Lower leg skin (tissue), 4 donors: ENCODE measurements around the gene ZFHX3. TPM values are rescaled to one million over a fixed set of nuclear protein-coding genes. Genes with fewer than 3 reads are reported as not detected.

Experiments
- DNase-seq, 2 donors: peaks; one replicate each; pipeline ENCODE4 v3.0.0-alpha.2; 2019; ENCODE audit warnings: low spot score in 2 of 2
- H3K4me3 ChIP-seq: fragments of 200-600 bp; sonication (generic); 2 replicates; pipeline ENCODE4 v1.5.1; 2017; ENCODE audit warnings: mild to moderate bottlenecking, low read depth; ENCODE audit not compliant: poor library complexity, severe bottlenecking
- CTCF ChIP-seq, 3 donors: fragments of 450-650 bp; IDR thresholded peaks; one replicate each; pipeline ENCODE4 v1.5.1; 2016; ENCODE audit warnings: antibody characterized with exemption in 3 of 3, mild to moderate bottlenecking in 3 of 3, moderate library complexity in 2 of 3
- POLR2A ChIP-seq, 2 donors: fragments of 450-650 bp; IDR thresholded peaks; one replicate each; pipeline ENCODE4 v1.6.1; 2016 to 2017; ENCODE audit warnings: antibody characterized with exemption in 2 of 2, mild to moderate bottlenecking in 1 of 2, moderate library complexity in 1 of 2
- WGBS, 2 donors: methylation state at CpG; one replicate each; pipeline ENCODE4 v1.1.5; 2018; 5-methylcytosine and 5-hydroxymethylcytosine counted together
- intact Hi-C: fragments of 100-400 bp; cut with DNase I; formaldehyde crosslinking; loops from one replicate; pipeline ENCODE4 v1.15.0; 2023; ENCODE audit warnings: low total_unique reads
- total RNA-seq, 4 donors: library from RNA; depleted of rRNA; stranded (reverse); fragments of >200 nt; gene quantifications; one replicate each; pipeline ENCODE4 v1.1.0, GENCODE V29; 2016

ZFHX3 gene
- total RNA-seq, 4 donors from 2014 or later: 3.4 to 14.9 (median 10.0) TPM

GRCh38 chr16:73094371-73094770 lies 46.4 kb upstream of the ZFHX3 start:
- no peak overlapping the region for H3K4me3 ChIP-seq
- no peak for TF ChIP-seq POLR2A (IDR thresholded peaks at IDR 0.05)
- TF ChIP-seq CTCF (IDR thresholded peaks at IDR 0.05): no peak
- DNase-seq: no peak
- intact Hi-C loops: no loop called here
- WGBS, 2 donors: 95 to 96% methylated on average over 6 of the region's 6 CpGs

GRCh38 chr16:73093146-73094144 lies 45.5 kb upstream of the ZFHX3 start:
- H3K4me3 ChIP-seq: no peak overlapping the region
- TF ChIP-seq CTCF (IDR thresholded peaks at IDR 0.05) (no peak), POLR2A (IDR thresholded peaks at IDR 0.05) (no peak)
- no peak for DNase-seq
- intact Hi-C loops: no loop called here
- 82 to 84% methylated on average over 32 of the region's 32 CpGs for WGBS, 2 donors

GRCh38 chr16:73092236-73092781 lies 44.4 kb upstream of the ZFHX3 start:
- DNase-seq: no peak
- intact Hi-C loops: no loop called here
- H3K4me3 ChIP-seq: no peak overlapping the region
- 78% methylated on average over 16 of the region's 16 CpGs for WGBS, 2 donors
- no peak for TF ChIP-seq CTCF (IDR thresholded peaks at IDR 0.05)
- TF ChIP-seq POLR2A (IDR thresholded peaks at IDR 0.05): no peak

GRCh38 chr16:73091174-73091573 lies 43.2 kb upstream of the ZFHX3 start:
- TF ChIP-seq POLR2A (IDR thresholded peaks at IDR 0.05): no peak
- TF ChIP-seq CTCF (IDR thresholded peaks at IDR 0.05): no peak
- 89 to 91% methylated on average over 8 of the region's 8 CpGs for WGBS, 2 donors
- no peak for DNase-seq
- H3K4me3 ChIP-seq: no peak overlapping the region
- intact Hi-C loops: no loop called here

GRCh38 chr16:73089420-73089819 lies 41.5 kb upstream of the ZFHX3 start:
- WGBS, 2 donors: 67 to 91% methylated on average over 3 of the region's 3 CpGs
- no peak overlapping the region for H3K4me3 ChIP-seq
- intact Hi-C loops: no loop called here
- no peak for TF ChIP-seq CTCF (IDR thresholded peaks at IDR 0.05)
- TF ChIP-seq POLR2A (IDR thresholded peaks at IDR 0.05): no peak
- DNase-seq: no peak
